Measurements from ENCODE around the gene EYA2.
"Not testable (repeated sequence)": the region's sequence is repeated elsewhere in the genome, so short reads cannot be mapped to it uniquely, and the experiment has no call there.

Gene EYA2

DNA sequence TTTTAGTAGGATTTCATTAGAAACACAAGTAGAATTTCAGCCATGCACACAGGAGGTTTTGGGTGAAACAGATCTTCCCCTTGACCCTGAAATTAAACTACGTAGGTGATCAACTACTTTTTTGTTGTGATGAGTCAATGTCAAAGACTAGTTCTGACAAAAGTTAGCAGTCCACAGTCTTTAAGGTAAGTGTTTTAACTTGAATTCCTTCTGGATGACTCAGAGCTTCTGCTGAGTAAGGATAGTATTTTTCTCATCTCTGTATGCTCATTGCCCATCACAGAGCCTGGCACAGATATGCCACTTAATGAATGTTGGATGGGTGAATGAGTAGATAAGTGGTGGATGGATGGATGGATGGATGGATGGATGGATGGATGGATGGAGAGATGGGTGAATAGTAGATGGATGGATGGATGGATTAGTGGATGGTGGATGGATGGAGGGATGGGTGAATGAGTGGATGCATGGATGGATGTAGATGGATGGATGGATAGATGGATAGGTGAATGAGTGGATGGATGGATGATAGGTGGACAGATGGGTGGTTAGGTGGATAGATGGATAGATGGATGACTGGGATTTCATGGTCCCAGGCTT, 296.5 kb downstream of the EYA2 start:
- no peak for DNase-seq

- DNase-seq: no peak
Observed at GRCh38 chr20:47191956-47192355, 297.3 kb downstream of the EYA2 start.

- no peak for DNase-seq
Observed at GRCh38 chr20:47195573-47195972, 300.9 kb downstream of the EYA2 start.

DNA sequence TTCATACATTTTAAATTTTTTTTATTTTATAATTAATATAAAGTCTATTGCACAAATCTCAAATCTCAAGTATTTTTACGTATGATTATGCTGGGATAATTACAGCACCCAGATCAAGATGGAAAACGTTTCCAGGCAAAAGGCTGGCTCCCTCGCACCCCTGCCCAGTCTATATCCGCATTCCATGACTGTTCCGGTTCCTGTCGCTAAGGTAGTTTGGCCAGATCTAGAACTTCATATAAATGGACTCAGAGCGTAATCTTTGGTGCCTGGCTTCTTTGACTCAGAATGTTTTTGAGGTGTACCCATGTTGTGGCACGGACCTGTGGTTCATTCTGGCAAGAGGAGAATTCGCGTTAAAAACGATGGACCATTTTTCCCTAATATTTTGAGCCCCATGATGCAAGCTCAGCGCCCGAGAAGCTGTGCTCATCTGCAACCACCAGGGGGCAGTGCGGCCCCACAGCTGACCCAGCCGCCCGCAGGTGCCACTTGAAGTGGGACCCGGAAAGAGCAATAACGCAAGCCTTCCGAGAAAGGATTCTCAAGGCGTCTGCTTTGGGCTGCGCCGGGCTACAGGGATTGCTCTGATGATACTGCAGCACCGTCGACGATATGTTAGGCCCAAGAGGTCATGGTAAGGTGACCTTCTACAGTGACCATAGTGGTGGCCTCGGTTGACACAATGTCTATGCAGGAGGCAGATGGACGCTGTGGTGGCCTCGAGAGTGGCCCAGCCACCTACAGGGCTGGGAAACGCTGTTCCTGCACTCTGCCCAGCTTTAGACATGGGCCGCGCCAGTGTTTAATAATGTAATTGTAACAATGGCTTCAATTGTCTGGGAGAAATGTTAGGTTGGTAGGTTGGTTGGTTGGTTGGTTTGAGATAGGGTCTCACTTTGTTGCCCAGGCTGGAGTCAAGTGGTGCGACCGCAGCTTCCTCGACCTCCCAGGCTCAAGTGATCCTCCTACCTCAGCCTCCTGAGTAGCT, 301.7 kb downstream of the EYA2 start:
- peak; percentile 66 for DNase-seq

DNA sequence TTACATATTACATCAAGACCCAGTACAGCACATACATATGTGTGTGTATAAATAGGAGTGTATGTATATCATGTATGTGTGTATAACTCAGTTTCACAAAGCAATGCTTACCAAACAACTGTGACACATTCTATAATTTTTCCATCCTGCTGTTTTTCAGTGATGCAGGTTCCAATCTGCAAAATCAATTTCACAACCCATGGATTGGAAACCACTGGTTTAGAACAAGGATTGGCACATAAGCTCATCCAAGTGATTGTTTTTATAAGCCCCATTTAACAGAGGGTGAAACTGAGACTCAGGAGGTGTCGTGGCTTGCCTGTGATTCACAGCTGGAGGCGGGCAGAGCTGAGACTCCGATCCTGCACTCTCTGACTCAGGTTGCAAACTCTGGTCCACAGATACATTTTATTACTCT, 303.6 kb downstream of the EYA2 start:
- no peak for DNase-seq

DNA sequence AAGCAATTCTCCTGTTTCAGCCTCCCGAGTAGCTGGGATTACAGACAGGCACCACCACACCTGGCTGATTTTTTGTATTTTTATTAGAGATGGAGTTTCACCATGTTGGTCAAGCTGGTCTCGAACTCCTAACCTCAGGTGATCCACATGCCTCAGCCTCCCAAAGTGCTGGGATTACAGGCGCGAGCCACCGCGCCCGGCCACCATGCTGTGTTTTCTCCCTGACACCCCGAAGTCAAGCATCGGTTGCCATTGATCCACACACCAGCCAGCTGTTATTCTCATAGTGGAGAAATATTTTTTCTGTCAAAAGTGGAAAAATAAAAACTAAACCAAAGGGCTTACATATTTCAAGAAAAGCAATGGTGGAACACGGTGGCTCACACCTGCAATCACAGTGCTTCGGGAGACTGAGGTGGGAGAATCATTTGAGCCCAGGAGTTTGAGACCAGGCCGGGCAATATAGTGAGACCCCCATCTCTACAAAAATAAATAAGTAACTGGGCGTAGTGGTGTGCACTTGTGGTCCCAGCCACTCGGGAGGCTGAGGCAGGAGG, 304.4 kb downstream of the EYA2 start:
- DNase-seq: no peak

- no peak for DNase-seq
Observed at GRCh38 chr20:47201074-47201730, 306.6 kb downstream of the EYA2 start.

GRCh38 chr20:47202733-47203667, 308.4 kb downstream of the EYA2 start:
- no peak for DNase-seq

GRCh38 chr20:47204008-47204849, 309.6 kb downstream of the EYA2 start:
- DNase-seq: no peak

GRCh38 chr20:47204850-47205122, 310.1 kb downstream of the EYA2 start:
- not testable (repeated sequence) for DNase-seq

DNA sequence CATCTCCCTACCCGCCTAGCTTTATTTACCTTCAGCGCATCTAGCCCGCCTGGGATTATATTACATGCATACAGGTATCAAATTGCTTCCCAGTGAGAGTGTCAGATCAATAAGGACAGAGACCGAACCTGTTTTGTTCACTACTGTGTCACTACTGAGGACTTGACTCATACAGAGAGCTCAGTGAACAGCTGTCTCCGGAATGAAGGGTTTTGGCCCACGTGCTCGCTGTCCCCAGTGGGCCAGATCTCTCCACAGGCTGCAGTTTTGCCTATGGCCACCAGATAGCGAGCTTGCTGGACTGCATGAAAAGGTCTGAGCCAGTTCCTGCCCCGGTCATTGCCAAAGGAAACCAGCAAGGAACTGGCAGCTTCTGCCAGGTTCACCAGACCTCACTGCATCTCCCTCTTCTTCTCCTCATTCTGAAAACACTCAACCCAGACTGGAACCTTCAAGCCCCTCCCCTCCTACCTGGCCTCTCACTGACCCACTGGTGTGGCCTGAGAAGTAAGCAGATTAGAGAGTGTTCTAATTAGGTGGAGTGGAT, 311.0 kb downstream of the EYA2 start:
- peak; percentile 73 for DNase-seq

GRCh38 chr20:47206552-47206951, 311.9 kb downstream of the EYA2 start:
- not testable (repeated sequence) for DNase-seq

DNA sequence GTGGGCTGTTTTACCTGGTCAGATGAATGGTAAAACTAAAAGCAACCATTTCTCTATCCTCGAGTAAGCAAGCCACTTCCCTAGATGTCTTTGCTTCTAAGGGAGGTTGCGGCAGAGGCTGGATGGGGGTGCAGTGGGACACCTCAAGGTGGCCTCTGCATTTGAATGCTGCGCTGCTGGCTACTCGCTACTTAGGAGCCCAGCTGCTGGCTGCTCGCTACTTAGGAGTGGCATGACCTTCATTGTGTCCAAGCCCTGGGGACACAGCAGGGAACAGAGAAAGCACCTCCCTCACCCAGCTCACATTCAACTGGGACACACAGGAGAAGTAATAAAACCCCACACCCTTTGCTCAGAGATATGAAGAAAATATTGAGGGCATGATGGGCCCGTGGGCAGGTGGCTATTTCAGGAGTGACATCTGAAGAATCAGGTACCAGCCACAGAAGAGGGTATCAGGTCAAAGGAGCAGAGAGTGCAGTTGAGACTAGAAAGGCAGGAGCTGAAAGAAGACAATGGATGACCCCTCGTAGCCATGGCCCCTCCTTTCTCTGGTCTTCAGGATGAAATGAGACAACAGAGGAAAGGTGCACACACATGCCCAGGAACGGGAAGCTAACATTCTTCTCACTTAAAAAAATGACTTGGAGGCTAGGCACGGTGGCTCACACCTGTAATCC, 312.5 kb downstream of the EYA2 start:
- DNase-seq: no peak

- no peak for DNase-seq
Observed at GRCh38 chr20:47208534-47209174, 314.0 kb downstream of the EYA2 start.

DNA sequence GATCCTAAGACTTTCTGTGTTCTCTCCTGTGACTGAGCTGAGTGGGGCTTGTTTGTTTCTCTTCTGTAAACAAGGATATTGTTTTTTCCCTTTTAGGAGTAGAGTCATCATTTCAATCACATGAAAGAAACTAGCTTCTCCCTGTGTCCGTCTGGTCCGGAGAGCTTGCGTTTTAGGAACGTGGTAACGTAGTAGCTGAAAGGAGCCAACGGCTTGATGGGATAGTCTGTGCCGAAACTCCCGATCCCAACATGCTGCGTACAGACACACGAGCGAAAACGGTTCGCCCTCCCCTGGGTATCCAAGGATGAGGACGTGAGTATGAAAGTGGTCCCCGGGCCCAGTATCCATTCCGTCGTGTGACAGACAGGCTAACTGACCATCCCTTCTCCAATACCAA, 315.3 kb downstream of the EYA2 start:
- no peak for DNase-seq

DNA sequence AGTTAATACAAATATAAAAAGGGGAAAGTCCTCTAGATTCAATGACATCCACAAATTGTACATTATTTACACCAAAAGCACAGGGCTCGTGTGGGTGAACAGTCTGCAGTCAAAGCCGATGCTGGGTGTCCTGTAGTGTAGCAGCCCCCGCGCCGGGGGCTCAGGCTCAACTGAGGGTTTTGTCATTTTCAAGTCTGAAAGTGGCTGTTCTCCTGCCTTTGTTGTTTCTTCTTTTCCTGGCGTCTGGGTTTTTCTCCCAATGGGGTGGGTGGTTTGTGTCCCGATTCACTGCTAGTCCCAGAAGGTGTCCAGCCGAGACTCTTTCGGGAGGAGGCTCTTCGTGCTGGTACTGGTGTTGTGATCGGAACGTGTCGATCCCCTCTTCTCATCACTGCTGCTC, 315.8 kb downstream of the EYA2 start:
- DNase-seq: no peak

GRCh38 chr20:47211036-47211435, 316.4 kb downstream of the EYA2 start:
- no peak for DNase-seq

- no peak for DNase-seq
Observed at GRCh38 chr20:47212606-47213207, 318.1 kb downstream of the EYA2 start.

GRCh38 chr20:47213966-47214365, 319.3 kb downstream of the EYA2 start:
- DNase-seq: no peak
